Panc1 (cell line): ENCODE results near the gene TMA16. TPM values are rescaled to one million over a fixed set of nuclear protein-coding genes. Genes with fewer than 3 reads are reported as not detected.
"Not testable (repeated sequence)": the region's sequence is repeated elsewhere in the genome, so short reads cannot be mapped to it uniquely, and the experiment has no call there.

Source experiments
- ATAC-seq: fragments of 200-7000 bp; cut with Tn5 transposase; 2 replicates; pipeline ENCODE4 v1.9.1; 2020; ENCODE audit warnings: mild to moderate bottlenecking, moderate library complexity
- BruUV-seq: library from RNA; stranded (reverse); fragments of 400-500 nt; replicated peaks from 2 replicates; lab custom pipeline; 2021; lab: Mats Ljungman, UMichigan
- CTCF ChIA-PET: fragments of 300-600 bp; sonication (Branson Sonifier 250); formaldehyde crosslinking; loops from one replicate; lab custom pipeline; 2022; ENCODE audit warnings: antibody characterized with exemption; lab: Charles Lee
- POLR2A ChIA-PET: fragments of 300-600 bp; sonication (Branson Sonifier 250); formaldehyde crosslinking; loops from one replicate; lab custom pipeline; 2022; ENCODE audit warnings: antibody characterized with exemption; lab: Charles Lee
- DNase-seq: peaks from one replicate; pipeline ENCODE4 v3.0.0-alpha.2; 2010; ENCODE audit warnings: low read depth, low spot score
- H3K27ac ChIP-seq: 2 replicates; pipeline ENCODE4 v1.5.1; 2011; ENCODE audit warnings: mild to moderate bottlenecking, low read length, inconsistent platforms
- H3K27me3 ChIP-seq: fragments of 200-500 bp; sonication (Bioruptor generic); 2 replicates; pipeline ENCODE4 v1.6.0; 2014; ENCODE audit warnings: low read length, inconsistent platforms; ENCODE audit not compliant: control insufficient read depth, insufficient read depth
- H3K36me3 ChIP-seq: fragments of 200-500 bp; sonication (Bioruptor generic); 2 replicates; pipeline ENCODE4 v1.5.1; 2014; ENCODE audit warnings: inconsistent platforms, mild to moderate bottlenecking, low read length, moderate library complexity; ENCODE audit not compliant: control insufficient read depth, insufficient read depth
- H3K4me1 ChIP-seq: 2 replicates; pipeline ENCODE4 v1.5.1; 2011; ENCODE audit warnings: inconsistent platforms, mild to moderate bottlenecking, low read length, moderate library complexity; ENCODE audit not compliant: control insufficient read depth, insufficient read depth
- H3K4me3 ChIP-seq, 2 experiments: 2 replicates each; pipeline ENCODE4 v1.5.1; 2011 to 2012; ENCODE audit warnings: low read depth in 2 of 2, low read length in 2 of 2, mild to moderate bottlenecking in 2 of 2, inconsistent platforms in 1 of 2, moderate library complexity in 1 of 2
- H3K9me3 ChIP-seq: fragments of 200-500 bp; sonication (Bioruptor generic); 2 replicates; pipeline ENCODE4 v1.5.1; 2014; ENCODE audit warnings: low read depth, mild to moderate bottlenecking, inconsistent platforms, low read length, moderate library complexity; ENCODE audit not compliant: control insufficient read depth, insufficient read depth
- POLR2AphosphoS5 ChIP-seq: IDR thresholded peaks from 2 replicates; pipeline ENCODE4 v1.6.1; 2012; ENCODE audit warnings: mild to moderate bottlenecking, low read depth, low read length, moderate library complexity
- SIN3A ChIP-seq: IDR thresholded peaks from 2 replicates; pipeline ENCODE4 v1.6.1; 2012; ENCODE audit warnings: low read depth, mild to moderate bottlenecking, low read length, moderate library complexity, borderline replicate concordance; ENCODE audit not compliant: insufficient read depth
- TCF7L2 ChIP-seq: IDR thresholded peaks from 2 replicates; pipeline ENCODE4 v1.6.1; 2011; ENCODE audit warnings: mild to moderate bottlenecking, low read depth, low read length, inconsistent platforms
- in situ Hi-C: cut with HindIII; loops from 2 replicates; pipeline ENCODE4 v1.10.0; 2016; ENCODE audit warnings: low sequenced_read_pairs, low pct_unique_long_range_greater_than_20kb
- intact Hi-C: fragments of 100-400 bp; cut with micrococcal nuclease; formaldehyde crosslinking; loops from one replicate; pipeline ENCODE4 v1.10.0; 2022; ENCODE audit not compliant: unreplicated experiment
- total RNA-seq: library from RNA; stranded (reverse); gene quantifications from one replicate; pipeline ENCODE4 v1.2.1, GENCODE V29; 2021; ENCODE audit not compliant: unreplicated experiment
- TF ChIP-seq, protein P1 (sequence below): fragments of 450-650 bp; IDR thresholded peaks from 2 replicates; pipeline ENCODE4 v1.5.1; 2017; ENCODE audit warnings: mild to moderate bottlenecking
- TF ChIP-seq, protein P2 (sequence below), 2 experiments: IDR thresholded peaks; 2 replicates each; pipeline ENCODE4 v1.6.1; 2011 to 2012; ENCODE audit warnings: low read depth in 2 of 2, control low read depth in 1 of 2, low read length in 1 of 2, mild to moderate bottlenecking in 1 of 2, moderate library complexity in 1 of 2; ENCODE audit not compliant: insufficient read depth in 1 of 2

TMA16 gene
- total RNA-seq, 1 experiment from 2014 or later = 26.9 TPM

DNA sequence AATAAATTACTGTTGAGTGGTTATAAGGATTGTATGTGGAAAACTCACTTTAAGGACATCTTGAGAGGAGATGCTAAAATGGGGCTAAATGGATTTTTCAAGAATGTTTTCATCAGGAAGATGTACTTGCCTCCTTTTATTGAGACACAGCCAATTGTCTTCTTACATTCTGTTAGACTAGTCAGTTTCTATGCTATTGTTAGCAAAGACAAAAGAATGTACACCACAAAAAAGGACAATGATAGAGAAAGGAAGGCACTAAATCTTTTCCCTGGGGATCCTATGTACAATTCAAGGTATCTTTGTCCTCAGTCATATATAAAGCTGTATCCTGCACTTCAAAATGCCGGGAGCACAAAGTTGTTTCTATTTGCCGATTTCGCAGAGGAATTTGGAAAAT is 42.6 kb downstream of the TMA16 start:
- Histone ChIP-seq H3K36me3 (peaks cover 2% of the 10 kb centered on the region; the same call in 1 of the 2 replicates), H3K9me3 (no peaks in the 10 kb centered on the region), H3K27me3 (no peaks in the 10 kb centered on the region), H3K4me1 (no peaks in the 10 kb centered on the region; the same call in 1 of the 2 replicates), H3K4me3 (no peak overlapping the region), H3K27ac (no peak overlapping the region)
- ChIA-PET CTCF (no interaction called here), POLR2A (no interaction called here)
- ATAC-seq = no peak
- BruUV-seq = no TSS peak
- intact Hi-C loops (no loop called here), in situ Hi-C loops (no loop called here)
- DNase-seq = no peak
- no peak for TF ChIP-seq POLR2AphosphoS5
- no peak for TF ChIP-seq SIN3A
- TF ChIP-seq, protein P1, sequence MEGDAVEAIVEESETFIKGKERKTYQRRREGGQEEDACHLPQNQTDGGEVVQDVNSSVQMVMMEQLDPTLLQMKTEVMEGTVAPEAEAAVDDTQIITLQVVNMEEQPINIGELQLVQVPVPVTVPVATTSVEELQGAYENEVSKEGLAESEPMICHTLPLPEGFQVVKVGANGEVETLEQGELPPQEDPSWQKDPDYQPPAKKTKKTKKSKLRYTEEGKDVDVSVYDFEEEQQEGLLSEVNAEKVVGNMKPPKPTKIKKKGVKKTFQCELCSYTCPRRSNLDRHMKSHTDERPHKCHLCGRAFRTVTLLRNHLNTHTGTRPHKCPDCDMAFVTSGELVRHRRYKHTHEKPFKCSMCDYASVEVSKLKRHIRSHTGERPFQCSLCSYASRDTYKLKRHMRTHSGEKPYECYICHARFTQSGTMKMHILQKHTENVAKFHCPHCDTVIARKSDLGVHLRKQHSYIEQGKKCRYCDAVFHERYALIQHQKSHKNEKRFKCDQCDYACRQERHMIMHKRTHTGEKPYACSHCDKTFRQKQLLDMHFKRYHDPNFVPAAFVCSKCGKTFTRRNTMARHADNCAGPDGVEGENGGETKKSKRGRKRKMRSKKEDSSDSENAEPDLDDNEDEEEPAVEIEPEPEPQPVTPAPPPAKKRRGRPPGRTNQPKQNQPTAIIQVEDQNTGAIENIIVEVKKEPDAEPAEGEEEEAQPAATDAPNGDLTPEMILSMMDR = no peak
- TF ChIP-seq, protein P2, sequence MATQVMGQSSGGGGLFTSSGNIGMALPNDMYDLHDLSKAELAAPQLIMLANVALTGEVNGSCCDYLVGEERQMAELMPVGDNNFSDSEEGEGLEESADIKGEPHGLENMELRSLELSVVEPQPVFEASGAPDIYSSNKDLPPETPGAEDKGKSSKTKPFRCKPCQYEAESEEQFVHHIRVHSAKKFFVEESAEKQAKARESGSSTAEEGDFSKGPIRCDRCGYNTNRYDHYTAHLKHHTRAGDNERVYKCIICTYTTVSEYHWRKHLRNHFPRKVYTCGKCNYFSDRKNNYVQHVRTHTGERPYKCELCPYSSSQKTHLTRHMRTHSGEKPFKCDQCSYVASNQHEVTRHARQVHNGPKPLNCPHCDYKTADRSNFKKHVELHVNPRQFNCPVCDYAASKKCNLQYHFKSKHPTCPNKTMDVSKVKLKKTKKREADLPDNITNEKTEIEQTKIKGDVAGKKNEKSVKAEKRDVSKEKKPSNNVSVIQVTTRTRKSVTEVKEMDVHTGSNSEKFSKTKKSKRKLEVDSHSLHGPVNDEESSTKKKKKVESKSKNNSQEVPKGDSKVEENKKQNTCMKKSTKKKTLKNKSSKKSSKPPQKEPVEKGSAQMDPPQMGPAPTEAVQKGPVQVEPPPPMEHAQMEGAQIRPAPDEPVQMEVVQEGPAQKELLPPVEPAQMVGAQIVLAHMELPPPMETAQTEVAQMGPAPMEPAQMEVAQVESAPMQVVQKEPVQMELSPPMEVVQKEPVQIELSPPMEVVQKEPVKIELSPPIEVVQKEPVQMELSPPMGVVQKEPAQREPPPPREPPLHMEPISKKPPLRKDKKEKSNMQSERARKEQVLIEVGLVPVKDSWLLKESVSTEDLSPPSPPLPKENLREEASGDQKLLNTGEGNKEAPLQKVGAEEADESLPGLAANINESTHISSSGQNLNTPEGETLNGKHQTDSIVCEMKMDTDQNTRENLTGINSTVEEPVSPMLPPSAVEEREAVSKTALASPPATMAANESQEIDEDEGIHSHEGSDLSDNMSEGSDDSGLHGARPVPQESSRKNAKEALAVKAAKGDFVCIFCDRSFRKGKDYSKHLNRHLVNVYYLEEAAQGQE (IDR thresholded peaks at IDR 0.05; ENCODE audit: insufficient read depth in 1 of 2, low read depth in 2 of 2, low read length in 1 of 2) = no peak
- no peak for TF ChIP-seq TCF7L2

- H3K9me3 ChIP-seq, H3K4me3 ChIP-seq, ATAC-seq, H3K4me1 ChIP-seq, DNase-seq, in situ Hi-C loops, BruUV-seq, H3K27me3 ChIP-seq, H3K27ac ChIP-seq, intact Hi-C loops, H3K36me3 ChIP-seq, POLR2A ChIA-PET: not testable (repeated sequence)
- CTCF ChIA-PET = interaction anchor here (0.6 kb wide), 1 partner anchor 18 kb away, joined by 4 read pairs; no protein-coding TSS in a partner anchor
Observed at GRCh38 chr4:163538820-163539219, 44.3 kb downstream of the TMA16 start.

DNA sequence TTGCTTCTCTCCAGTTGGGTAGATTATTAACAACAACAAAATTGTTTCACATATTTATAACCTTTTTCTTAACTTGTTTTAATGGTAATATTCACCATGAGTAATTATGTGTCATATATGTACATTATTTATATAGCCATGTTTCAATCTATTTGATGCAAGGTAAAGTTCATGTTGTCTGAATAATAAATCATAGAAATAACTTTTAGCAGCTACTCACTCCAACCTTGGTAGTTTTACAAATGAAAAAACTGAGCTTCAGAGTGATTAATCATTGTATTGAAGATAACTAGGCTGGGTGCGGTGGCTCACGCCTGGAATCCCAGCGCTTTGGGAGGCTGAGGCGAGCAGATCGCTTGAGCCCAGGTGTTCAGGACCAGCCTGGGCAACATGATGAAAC is 46.0 kb downstream of the TMA16 start:
- ATAC-seq = no peak
- DNase-seq = no peak
- no TSS peak for BruUV-seq
- Histone ChIP-seq H3K27me3 (no peaks in the 10 kb centered on the region), H3K4me3 (no peak overlapping the region), H3K36me3 (no peaks in the 10 kb centered on the region), H3K27ac (no peak overlapping the region), H3K4me1 (no peaks in the 10 kb centered on the region; the same call in 1 of the 2 replicates), H3K9me3 (no peaks in the 10 kb centered on the region)
- TF ChIP-seq POLR2AphosphoS5 (no peak), SIN3A (no peak), TCF7L2 (no peak)
- TF ChIP-seq, protein P1 = no peak
- TF ChIP-seq, protein P2 (IDR thresholded peaks at IDR 0.05; ENCODE audit: insufficient read depth in 1 of 2, low read depth in 2 of 2, low read length in 1 of 2) = no peak
- in situ Hi-C loops (no loop called here), intact Hi-C loops (loop anchor here (5.0 kb wide), 1 partner anchor 1043 kb away; no protein-coding TSS in a partner anchor)
- POLR2A ChIA-PET = no interaction called here
- CTCF ChIA-PET = no interaction called here
